Measurements from ENCODE around the gene ZNF438. TPM values are rescaled to one million over a fixed set of nuclear protein-coding genes. Genes with fewer than 3 reads are reported as not detected.
A peak's percentile ranks its signal among the peaks of the same experiment; 100 is the strongest.

Gene ZNF438
- total and polyA plus RNA-seq, 10 of the 15 experiments (the other 5 are each of a cell fraction or from before 2014, with no cell fraction given) = 0.93 to 5.2 (median 1.9) TPM

- ATAC-seq = no peak
- no peak for DNase-seq (ENCODE audit: low read depth, low spot score)
- TF ChIP-seq FOXK2 (IDR thresholded peaks at IDR 0.05) (no peak), SPI1 (IDR thresholded peaks at IDR 0.05; ENCODE audit: borderline replicate concordance, insufficient read depth, low read depth, low read length) (0 out of 2 replicates have a peak, but pooled peaks have one; percentile 20)
- Histone ChIP-seq H3K9me3 (replicated peaks; ENCODE audit: control insufficient read depth, insufficient read depth, low read length) (no peaks in the 10 kb centered on the region; the same call in 2 of the 3 replicates), H3K27me3 (replicated peaks in 1 of 2; ENCODE audit: control insufficient read depth in 2 of 2, insufficient read depth in 2 of 2, low read length in 1 of 2) (no peaks in the 10 kb centered on the region), H3K27ac (ENCODE audit: control insufficient read depth, insufficient read depth) (no peak overlapping the region), H3K36me3 (ENCODE audit: control insufficient read depth in 2 of 2, insufficient read depth in 2 of 2, low read length in 1 of 2) (no peaks in the 10 kb centered on the region), H3K79me2 (ENCODE audit: control insufficient read depth, insufficient read depth, low read length) (no peaks in the 10 kb centered on the region), H4K20me1 (ENCODE audit: control insufficient read depth, insufficient read depth) (no peaks in the 10 kb centered on the region), H3K4me2 (ENCODE audit: control insufficient read depth, insufficient read depth) (no peak overlapping the region), H3K9ac (ENCODE audit: control insufficient read depth, insufficient read depth, low read length) (no peak overlapping the region), H3K4me3 (no peak overlapping the region), H3K4me1 (ENCODE audit: control insufficient read depth, insufficient read depth, low read length) (no peaks in the 10 kb centered on the region), H2AFZ (ENCODE audit: control insufficient read depth, low read depth, low read length) (no peak overlapping the region)
- in situ Hi-C loops (cut with MboI) = no loop called here
- RAD21 ChIA-PET (ENCODE audit: unreplicated experiment) = no interaction called here
- POLR2A ChIA-PET = no interaction called here
- intact Hi-C loops (cut with micrococcal nuclease; ENCODE audit: unreplicated experiment) = no loop called here
- 73% methylated on average over 4 of the region's 4 CpGs for WGBS (ENCODE audit: insufficient coverage, insufficient replicate concordance, low lambda C conversion rate, missing lambda C conversion rate)
- CTCF ChIA-PET = no interaction called here
- SMC1A ChIA-PET (ENCODE audit: uncharacterized antibody, unreplicated experiment) = no interaction called here
- no TSS peak for BruUV-seq (replicated peaks)
- FAIRE-seq = no peak
These were observed 87.7 kb downstream of the ZNF438 start for GRCh38 chr10:30944005-30944404.

DNA sequence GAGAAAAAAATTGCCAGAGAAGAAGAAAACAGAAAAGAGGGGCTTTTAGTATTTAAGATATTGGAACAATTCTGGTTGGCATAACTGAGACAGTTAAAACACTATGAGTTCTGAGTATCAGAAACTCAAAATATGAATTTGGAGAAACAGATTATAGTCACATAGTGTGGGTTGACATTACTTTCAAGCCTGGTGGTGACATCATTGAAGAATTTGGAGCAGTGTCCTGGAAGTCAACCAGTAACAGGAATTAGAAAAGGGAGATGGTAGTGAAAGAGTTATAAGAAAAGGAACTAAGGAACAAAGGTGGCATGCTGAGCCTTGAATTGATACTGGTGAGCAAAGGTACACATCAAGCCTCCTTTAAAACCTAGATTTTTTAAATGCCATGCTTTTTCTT lies 88.2 kb downstream of the ZNF438 start:
- H3K4me2 ChIP-seq (ENCODE audit: control insufficient read depth, insufficient read depth) = no peak overlapping the region
- TF ChIP-seq PBX3 (IDR thresholded peaks at IDR 0.05; ENCODE audit: insufficient replicate concordance, low read depth, low read length) (no peak), NR2F1 (conservative IDR thresholded peaks at IDR 0.05) (no peak), TCF12 (IDR thresholded peaks at IDR 0.05; ENCODE audit: low read depth, low read length) (no peak), TBL1XR1 (IDR thresholded peaks at IDR 0.05; ENCODE audit: low read depth, low read length) (no peak), HDAC2 (IDR thresholded peaks at IDR 0.05) (no peak), BHLHE40 (IDR thresholded peaks at IDR 0.05; ENCODE audit: borderline replicate concordance in 1 of 2, low read depth in 2 of 2, low read length in 1 of 2) (no peak), NFIC (IDR thresholded peaks at IDR 0.05; ENCODE audit: low read depth, low read length) (no peak), HSF1 (IDR thresholded peaks at IDR 0.05; ENCODE audit: low read depth, low read length) (no peak), ZBED1 (IDR thresholded peaks at IDR 0.05; ENCODE audit: borderline replicate concordance) (no peak), GATAD2B (conservative IDR thresholded peaks at IDR 0.05; ENCODE audit: low read depth) (no peak)
- TF ChIP-seq, protein P1, sequence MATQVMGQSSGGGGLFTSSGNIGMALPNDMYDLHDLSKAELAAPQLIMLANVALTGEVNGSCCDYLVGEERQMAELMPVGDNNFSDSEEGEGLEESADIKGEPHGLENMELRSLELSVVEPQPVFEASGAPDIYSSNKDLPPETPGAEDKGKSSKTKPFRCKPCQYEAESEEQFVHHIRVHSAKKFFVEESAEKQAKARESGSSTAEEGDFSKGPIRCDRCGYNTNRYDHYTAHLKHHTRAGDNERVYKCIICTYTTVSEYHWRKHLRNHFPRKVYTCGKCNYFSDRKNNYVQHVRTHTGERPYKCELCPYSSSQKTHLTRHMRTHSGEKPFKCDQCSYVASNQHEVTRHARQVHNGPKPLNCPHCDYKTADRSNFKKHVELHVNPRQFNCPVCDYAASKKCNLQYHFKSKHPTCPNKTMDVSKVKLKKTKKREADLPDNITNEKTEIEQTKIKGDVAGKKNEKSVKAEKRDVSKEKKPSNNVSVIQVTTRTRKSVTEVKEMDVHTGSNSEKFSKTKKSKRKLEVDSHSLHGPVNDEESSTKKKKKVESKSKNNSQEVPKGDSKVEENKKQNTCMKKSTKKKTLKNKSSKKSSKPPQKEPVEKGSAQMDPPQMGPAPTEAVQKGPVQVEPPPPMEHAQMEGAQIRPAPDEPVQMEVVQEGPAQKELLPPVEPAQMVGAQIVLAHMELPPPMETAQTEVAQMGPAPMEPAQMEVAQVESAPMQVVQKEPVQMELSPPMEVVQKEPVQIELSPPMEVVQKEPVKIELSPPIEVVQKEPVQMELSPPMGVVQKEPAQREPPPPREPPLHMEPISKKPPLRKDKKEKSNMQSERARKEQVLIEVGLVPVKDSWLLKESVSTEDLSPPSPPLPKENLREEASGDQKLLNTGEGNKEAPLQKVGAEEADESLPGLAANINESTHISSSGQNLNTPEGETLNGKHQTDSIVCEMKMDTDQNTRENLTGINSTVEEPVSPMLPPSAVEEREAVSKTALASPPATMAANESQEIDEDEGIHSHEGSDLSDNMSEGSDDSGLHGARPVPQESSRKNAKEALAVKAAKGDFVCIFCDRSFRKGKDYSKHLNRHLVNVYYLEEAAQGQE (IDR thresholded peaks at IDR 0.05; ENCODE audit: low read depth, low read length) = no peak

More for the DNA sequence above, 88.2 kb downstream of the ZNF438 start:
- SMC1A ChIA-PET (ENCODE audit: uncharacterized antibody, unreplicated experiment) = no interaction called here
- POLR2A ChIA-PET = no interaction called here
- H3K4me3 ChIP-seq = no peak overlapping the region
- in situ Hi-C loops (cut with MboI) = no loop called here
- BruUV-seq (replicated peaks) = no TSS peak
- intact Hi-C loops (cut with micrococcal nuclease; ENCODE audit: unreplicated experiment) = no loop called here
- ATAC-seq (no peak), DNase-seq (ENCODE audit: low read depth, low spot score) (no peak), FAIRE-seq (no peak)
- no peak overlapping the region for H2AFZ ChIP-seq (ENCODE audit: control insufficient read depth, low read depth, low read length)
- no peak overlapping the region for H3K9ac ChIP-seq (ENCODE audit: control insufficient read depth, insufficient read depth, low read length)
- H3K27me3 ChIP-seq (replicated peaks in 1 of 2; ENCODE audit: control insufficient read depth in 2 of 2, insufficient read depth in 2 of 2, low read length in 1 of 2) = no peaks in the 10 kb centered on the region
- RAD21 ChIA-PET (ENCODE audit: unreplicated experiment) = no interaction called here
- H4K20me1 ChIP-seq (ENCODE audit: control insufficient read depth, insufficient read depth) = no peaks in the 10 kb centered on the region
- H3K4me1 ChIP-seq (ENCODE audit: control insufficient read depth, insufficient read depth, low read length) = no peaks in the 10 kb centered on the region
- CTCF ChIA-PET = no interaction called here
- no peak overlapping the region for H3K27ac ChIP-seq (ENCODE audit: control insufficient read depth, insufficient read depth)
- H3K79me2 ChIP-seq (ENCODE audit: control insufficient read depth, insufficient read depth, low read length) = no peaks in the 10 kb centered on the region
- no peaks in the 10 kb centered on the region for H3K36me3 ChIP-seq (ENCODE audit: control insufficient read depth in 2 of 2, insufficient read depth in 2 of 2, low read length in 1 of 2)
- no peaks in the 10 kb centered on the region; the same call in 2 of the 3 replicates for H3K9me3 ChIP-seq (replicated peaks; ENCODE audit: control insufficient read depth, insufficient read depth, low read length)
